GM19023 (cell line): ENCODE measurements around the gene FAM72B.
"Not testable (repeated sequence)": the region's sequence is repeated elsewhere in the genome, so short reads cannot be mapped to it uniquely, and the experiment has no call there.

Experiments
- ATAC-seq: cut with Tn5 transposase; IDR thresholded peaks from one replicate; pipeline ENCODE4 v1.9.1; 2021; ENCODE audit warnings: mild to moderate bottlenecking, moderate library complexity; ENCODE audit not compliant: unreplicated experiment

FAM72B gene

DNA sequence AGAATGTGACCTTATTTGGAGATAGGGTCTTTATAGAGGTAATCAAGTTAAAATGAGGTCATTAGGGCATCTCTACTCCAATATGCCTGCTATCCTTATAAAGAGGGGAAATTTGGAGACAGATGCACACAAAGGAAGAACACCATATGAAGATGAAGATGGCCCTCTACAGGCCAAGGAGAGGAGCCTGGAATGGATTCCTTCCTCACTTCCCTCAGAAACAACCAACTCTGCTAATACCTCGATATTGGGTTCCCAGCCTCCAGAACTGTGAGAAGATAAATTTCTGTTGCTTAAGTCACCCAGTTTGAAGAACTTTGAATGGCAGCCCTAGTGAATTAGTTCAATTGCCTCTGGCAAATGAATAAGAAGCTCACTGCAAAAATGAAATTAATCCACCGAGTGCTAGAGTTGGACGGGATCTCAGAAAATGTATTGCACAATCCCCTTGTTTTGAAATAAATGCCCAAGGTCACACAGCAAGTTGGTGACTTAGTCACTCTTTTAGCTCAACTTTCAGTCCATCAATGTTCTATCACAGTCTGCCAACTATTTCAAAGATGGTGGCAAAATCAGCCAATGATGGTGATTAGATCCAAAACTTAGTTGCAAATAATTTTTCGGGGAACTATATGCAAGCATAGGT is 27.1 kb downstream of the FAM72B start:
- ATAC-seq: not testable (repeated sequence)

DNA sequence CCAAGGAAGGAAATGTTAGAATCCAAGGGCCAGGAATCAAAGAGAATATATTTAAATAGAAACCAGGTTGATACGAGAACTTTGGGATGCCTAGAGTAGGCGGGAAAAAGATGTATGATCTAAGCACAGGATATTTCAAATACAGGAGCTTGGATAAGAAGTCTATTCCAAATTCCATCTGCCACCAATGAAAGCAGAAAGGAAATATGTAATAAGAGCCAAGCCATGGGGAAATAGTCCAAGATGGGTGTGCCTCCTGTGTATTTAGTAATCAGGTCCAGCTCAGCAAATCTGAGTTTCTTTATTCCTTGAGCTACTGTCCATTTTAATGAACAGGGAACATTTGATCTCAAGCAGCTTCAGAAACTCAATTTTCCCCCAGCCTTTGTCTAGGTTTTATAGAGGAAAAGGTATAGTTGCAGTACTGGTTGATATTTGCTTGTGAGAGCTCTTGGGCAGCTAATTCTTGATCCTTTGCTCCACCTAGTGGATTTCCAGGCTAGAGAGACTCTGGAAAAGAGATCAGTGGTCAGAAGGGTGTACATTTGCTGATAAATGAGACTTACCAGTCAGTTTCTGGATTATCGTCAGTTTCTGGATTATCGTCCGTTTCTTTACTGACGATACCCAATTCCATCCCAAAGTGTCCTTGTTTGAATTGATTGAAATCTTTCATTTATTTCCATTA is 28.3 kb downstream of the FAM72B start:
- not testable (repeated sequence) for ATAC-seq

DNA sequence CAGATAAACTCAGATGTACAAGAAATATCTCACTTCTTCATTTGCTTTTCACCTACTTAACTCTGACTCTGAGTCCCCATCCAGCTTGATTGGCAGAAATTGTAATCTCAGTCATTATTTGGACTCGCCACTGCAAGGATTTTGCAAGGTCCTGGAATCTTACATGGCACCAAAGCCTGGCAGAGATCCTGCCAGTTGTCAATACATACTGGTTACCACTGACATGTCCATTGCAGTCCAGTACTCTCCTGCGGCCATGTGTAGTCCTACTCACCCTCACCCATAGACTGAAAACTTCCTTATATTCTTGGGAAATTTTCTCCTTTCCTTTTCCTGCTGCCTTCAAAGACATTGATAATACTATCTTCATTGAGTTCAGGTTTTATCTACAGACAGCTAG is 29.3 kb downstream of the FAM72B start:
- ATAC-seq: not testable (repeated sequence)

DNA sequence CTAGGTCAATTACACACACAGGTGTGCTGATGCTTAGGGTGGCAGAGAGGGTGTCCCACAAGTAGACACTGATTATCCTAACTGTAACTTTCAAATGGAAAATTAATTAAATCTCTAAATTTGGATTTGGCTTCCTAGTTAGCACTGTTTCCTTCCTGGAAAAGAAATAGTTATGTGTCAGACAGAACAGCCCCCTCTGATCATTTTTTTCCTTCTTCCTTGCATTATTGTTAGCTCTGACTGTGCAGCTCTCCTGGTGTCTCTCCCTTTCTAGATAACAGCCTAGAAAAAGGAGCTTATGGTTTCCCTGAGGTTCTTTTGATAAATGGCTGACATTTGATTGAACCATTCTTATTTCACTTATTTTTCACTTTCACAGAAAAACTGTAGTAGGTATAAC is 31.4 kb downstream of the FAM72B start:
- not testable (repeated sequence) for ATAC-seq

- ATAC-seq: not testable (repeated sequence)
Measured at GRCh38 chr1:121151294-121151693, 32.8 kb downstream of the FAM72B start.

DNA sequence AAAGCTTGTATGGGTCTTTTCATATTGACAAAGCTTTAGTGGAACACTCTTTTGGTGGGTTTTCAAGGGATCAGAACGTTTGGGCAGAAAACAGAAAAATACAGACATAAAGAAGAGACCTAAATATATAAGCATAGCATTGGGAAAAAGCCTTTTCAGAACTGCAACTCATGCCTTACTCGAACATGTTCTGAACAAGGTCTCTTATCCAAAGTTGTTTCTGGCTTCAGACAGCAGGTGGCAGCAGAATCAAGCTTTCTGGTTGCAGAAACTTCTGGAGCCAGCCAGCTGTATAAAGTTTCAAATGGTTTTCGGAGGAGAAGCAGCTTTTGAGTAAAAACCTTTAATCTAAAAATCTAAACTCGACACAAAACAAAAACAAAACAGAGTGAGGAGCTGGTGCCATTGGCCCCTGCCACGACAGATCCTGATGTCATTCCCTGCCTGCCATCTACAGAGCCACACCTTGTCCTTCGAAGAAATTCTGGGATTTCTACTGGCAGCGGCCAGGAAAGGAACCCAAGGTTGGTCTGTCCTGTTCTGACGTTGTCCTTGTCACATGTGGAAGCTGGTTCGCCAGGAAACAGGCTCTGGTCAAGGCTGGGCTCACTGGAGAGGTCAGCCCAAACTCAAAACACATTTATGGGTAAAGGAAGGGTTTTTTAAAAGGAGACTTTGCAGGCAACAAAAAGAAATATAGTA is 35.5 kb downstream of the FAM72B start:
- not testable (repeated sequence) for ATAC-seq

- ATAC-seq: not testable (repeated sequence)
Measured at GRCh38 chr1:121140393-121140792, 43.7 kb downstream of the FAM72B start.

DNA sequence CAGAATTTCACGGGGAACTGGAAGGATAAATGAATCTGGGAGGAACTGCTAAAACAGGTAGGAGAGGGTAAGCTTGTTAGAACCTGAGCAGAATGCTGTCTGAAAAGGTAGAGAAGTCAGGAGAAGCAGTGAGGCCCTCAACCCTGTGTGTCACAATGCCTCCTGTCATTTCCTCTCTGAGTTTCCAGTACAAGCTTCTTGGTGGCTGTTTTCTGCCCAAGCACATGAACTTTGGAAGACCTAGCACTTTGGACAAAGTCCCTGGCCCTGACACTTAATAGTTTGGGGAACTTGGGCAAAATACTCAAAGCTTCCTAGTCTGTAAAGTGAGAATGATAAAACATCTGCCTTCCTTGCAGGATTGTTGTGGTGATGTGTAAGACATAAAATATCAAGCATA is 52.6 kb downstream of the FAM72B start:
- ATAC-seq: not testable (repeated sequence)

- ATAC-seq: not testable (repeated sequence)
Measured at GRCh38 chr1:121118480-121118824, 65.7 kb downstream of the FAM72B start.
